NCI-H526 (cell line): Measurements from ENCODE around the gene STK40.

Experiments used
- DNase-seq, 2 experiments: peaks; one replicate each; lab custom pipeline; 2025; lab: John Stamatoyannopoulos, UW

STK40 gene

DNA sequence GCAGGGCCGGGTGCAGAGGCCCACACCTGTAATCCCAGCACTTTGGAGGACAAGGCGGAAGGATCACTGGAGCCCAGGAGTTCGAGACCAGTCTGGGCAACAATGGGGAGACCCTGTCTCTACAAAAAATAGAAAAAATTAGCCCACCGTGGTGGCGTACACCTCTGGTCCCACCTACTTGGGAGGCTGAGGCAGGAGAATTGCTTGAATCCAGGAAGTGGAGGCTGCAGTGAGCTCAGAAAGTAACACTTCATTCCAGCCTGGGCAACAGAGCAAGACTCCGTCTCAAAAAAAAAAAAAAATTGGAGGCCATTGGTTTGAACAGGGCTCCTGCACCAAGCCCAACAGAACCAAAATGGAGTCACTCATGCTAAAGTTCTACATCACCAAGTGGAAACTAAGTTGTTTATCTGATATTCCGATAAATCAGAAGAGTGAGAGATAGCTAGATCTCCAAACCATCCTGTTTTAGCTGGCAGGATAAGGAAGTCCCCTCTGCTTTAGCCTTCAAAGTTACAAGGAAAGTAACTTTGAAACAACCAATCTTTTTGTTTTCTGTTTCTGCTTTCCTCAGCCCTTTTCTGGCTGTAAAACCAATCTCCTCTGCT lies 12.8 kb upstream of the STK40 start:
- DNase-seq = no peak

- DNase-seq = peak; percentile 94 to 99
Measured at GRCh38 chr1:36397378-36398230, 11.9 kb upstream of the STK40 start, which contains the start of gene LSM10. Gene LSM10, minus strand, starts transcription at chr1:36397908. Its CDS starts 3,779 bp downstream, at chr1:36394129.

GRCh38 chr1:36397083-36397377 lies 11.3 kb upstream of the STK40 start:
- DNase-seq = no peak

GRCh38 chr1:36396359-36396758 lies 10.6 kb upstream of the STK40 start:
- no peak for DNase-seq

DNA sequence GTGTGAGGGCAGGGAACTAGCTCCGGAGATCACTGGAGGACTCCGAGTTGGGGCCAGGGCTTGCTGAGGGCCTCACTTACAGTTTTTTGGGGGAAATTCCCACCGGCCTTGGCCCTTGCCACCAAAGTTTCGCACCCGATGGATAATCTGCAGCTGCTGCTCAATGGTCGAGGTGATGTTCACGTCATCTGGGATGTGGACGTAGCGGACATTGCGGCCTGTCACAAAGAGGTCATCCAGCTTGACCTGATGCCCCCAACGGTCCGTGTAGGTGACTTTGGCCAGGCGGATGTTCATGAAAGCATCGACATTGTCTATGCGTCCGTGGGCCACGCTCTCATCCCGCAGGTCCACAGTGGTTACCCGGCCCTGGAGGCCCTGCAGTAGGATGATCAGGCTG lies 8.0 kb upstream of the STK40 start:
- DNase-seq = no peak

- DNase-seq = no peak
Measured at GRCh38 chr1:36392836-36393235, 7.1 kb upstream of the STK40 start.

GRCh38 chr1:36391271-36391670 lies 5.5 kb upstream of the STK40 start:
- no peak for DNase-seq

- no peak for DNase-seq
Measured at GRCh38 chr1:36390411-36390810, 4.7 kb upstream of the STK40 start.

DNA sequence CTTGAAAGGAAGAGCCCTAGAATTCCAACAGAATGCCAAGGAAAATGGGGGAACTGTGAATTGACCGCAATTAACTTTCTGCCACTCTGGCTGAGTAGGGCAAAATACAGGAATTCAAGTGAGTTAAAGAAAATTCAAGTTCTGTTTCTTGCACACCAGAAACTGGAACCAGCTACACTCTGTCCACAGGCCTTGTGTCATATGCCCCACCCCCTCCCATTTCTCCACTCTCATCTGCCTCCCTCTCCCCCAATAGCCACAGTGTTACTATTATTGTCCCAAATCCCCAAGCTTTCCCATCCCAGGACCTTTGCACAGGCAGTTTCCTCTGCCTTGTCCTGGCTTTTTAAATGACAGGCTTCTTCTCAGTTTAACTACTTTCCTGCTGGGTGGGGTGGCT lies 4.3 kb upstream of the STK40 start:
- no peak for DNase-seq

DNA sequence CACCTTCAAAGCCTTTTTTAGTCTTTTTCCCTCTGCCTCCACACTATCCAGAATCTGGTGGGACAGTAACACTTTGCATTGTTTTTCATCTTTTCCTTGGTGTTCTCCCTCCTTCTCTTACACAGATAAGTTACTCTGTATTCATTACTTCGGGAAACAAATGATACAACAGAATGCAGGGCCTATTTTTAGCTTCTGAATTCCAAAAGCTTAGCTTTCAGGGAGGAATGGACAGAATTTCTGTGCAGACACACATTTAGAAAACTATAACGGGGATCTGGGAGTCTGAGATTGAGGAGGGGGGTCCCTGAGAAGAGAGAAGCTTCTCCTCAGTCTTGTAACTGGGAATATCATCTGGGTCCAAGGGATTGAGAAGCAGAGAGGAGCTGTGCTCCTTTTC lies 3.5 kb upstream of the STK40 start:
- no peak for DNase-seq

DNA sequence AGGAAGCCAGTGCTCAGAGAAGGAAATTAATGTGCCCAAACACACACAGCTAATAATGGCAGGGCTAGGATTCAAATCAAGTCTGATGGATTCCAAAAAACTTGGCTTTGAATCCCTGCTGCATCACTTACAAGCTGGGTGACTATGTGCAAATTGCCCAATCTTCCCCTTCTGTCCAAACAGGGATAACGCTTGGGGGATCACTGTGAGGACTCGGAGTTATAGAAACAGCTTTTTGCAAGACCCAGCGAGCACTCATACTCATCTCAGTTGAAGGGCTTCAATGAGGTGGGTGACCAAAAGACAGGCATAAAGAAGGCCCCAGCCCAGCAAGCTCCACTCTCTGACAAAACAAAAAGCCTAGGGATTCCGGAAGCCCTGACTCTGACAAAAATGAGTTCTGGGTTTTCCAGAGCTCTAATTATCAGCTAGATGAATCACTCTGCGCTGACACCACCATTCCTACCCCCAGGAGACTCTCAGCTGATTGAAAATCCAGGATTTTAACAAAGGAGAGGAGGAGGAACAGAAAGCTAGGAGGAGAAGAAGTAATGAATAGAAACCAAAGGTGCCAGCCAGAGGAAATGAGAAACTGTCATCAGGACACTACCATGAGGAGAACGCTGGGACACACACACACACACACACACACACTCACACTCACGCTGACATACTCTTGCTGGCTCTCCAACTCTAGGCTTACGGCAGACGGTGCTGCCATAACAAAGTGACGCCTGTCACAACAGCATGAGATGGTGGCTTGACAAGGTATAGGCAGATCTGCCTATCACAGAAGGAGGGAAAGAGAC lies 1.6 kb upstream of the STK40 start:
- no peak for DNase-seq

DNA sequence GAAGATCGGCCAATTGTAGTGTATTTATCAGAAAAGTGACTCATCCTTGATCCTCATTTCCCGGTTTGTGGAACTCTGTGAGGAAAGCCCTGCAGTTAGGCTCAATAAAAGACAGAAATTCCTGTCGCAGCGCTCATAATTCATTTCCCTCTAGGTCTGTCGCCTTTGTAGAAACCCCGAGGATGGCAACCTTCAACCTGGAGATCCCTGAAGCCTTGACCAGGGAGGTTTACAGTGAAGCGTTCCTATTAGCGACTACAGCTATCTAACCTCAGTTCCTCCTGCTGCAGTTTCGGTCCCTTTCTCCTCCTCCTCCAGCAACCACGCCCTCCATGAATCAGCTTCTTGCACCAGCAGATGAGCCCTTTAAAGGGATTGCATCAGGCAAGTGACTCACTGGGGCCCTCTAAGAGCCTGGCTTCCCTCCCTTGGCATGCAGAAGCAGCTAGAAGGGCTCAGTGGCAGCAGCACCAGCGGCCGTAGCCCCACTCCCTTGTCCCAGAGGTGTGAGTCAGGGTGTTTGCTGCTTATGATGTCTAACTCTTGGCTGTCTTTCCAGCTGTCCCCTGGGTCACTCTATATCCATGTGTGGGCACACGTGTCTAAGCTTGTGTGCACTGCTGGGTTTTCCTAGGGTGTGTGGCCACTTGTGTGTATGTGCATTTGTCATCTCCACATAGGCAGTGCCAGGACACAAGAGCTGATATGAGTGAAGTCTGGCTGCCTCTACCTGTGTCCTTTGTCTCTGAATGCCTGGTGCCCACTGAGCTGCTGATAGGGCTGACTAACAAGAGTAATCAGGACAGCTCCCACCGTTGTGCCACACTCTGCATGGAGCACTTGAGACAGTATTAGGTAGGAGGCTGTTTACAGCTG lies 779 bp upstream of the STK40 start:
- DNase-seq = peak; percentile 76 to 82

DNA sequence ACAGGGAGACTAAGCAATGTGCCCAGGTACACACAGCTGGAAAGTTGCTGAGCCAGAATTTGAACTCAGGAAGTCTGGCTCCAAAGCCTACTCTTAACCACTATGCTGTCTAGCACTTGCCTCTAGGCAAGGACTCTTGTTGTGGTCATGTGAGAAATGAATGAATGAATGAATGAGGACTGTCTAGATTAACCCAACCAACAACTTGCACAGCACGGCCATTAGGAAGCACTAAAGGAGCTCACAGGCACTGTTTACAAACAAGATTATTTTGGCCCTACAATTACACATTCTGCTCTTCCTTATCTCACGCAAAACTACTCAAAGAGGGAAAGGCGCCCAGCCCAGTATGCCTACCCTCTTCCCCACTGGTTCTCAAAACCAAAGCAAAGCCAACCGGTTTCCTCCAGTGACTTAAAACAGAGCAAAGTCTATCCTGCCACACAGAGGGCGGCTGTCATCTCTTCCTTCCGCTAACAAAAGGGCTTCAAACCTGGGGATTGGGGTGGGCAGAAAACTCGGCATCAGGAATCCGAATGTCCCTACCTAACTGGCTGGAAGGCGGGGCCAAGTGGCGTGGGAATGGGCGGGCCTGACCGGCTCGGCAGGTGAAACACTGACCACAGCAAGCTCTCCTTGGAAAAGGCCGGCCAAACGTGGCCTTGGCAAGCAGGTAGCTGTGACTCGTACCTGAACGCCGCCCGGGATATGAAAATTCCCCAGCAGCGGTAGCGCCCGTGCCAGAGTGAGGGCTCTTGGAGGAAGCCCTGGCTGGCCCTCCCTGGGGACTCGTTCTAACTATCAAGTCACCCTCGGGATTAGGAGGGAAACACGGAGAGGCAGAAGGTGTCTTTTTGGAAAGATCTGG lies 948 bp downstream of the STK40 start:
- peak; percentile 89 to 92 for DNase-seq

- DNase-seq = no peak
Measured at GRCh38 chr1:36383240-36383639, 2.5 kb downstream of the STK40 start.

DNA sequence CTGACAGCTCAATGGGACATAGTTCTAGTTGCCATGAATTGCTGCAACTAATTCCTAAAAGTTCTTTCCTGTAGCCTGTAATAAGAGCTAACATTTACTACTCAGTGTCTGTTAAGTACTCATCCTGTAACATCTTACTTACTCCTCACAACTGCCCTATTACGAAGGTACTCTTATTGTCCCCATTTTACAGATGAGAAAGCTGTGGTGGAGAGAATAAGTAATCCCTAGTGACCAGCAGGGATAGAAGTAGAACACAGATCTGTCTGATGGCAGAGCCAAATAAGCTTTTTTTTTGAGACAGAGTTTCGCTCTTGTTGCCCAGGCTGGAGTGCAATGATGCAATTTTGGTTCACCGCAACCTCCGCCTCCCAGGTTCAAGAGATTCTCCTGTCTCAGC lies 3.1 kb downstream of the STK40 start:
- no peak for DNase-seq

DNA sequence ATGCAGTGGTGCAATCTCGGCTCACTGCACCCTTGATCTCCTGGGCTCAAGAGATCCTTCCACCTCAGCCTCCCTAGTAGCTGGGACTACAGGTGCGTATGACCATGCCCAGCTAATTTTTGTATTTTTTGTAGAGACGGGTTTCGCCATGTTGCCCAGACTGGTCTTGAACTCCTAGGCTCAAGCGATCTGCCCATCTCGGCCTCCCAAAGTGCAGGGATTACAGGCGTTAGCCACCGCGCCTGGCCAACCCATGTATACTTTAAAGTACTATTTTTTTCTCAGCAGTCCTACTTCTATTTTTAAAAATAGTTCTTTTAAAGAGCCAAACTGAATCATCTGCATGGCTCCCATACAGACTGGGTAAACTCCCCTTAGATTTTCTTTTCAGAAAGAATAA lies 3.5 kb downstream of the STK40 start:
- DNase-seq = no peak

- no peak for DNase-seq
Measured at GRCh38 chr1:36381405-36381804, 4.3 kb downstream of the STK40 start.

DNA sequence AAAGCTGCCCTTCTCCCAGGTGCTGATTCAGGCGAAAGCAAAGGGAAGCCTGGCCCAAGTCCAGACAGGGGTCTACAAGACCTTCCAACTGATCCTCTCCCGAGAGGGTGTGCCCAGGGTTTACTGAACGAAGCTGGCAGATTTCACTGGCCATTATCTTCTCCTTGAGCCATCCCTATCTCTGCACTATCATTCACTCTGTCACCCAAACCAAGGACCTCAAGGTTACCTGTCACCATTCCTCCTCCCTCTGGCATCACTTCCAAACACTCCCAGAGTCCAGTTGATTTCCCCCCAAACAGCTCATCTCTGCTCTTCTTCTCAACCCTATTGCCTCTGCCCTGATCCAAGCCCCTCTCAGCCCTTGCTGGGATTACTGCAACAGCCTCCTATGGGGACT lies 4.9 kb downstream of the STK40 start:
- DNase-seq = no peak

DNA sequence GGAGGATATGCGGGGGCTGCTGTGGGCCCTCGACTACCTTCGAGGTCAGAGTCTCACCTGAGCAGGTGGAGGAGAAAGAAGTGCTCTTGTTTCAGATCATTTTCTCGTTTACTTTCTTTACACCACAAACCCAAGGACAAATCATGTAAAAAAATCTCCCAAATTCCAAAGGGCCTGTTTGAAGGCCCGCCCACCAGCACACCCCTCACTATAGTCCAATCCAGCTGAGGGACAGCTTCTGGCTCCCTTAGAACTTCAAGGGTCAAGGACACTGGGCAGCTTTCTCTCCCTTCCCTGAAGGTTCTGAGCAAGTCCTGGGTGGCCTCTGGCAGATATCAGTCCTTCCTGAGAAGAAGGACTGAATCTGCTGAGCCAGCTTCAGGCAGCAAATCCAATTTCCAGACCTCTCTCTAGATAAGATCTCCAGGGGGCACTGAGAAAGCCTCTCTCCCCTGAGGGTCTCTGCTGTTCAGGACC lies 5.5 kb downstream of the STK40 start:
- DNase-seq = no peak

GRCh38 chr1:36377791-36378492 lies 7.8 kb downstream of the STK40 start:
- DNase-seq = no peak
